Measurements from ENCODE around the gene TCF7L1.

Gene TCF7L1

GRCh38 chr2:85281553-85281952 lies 148.4 kb downstream of the TCF7L1 start (continued):
- TF ChIP-seq TSHZ2 (CRISPR knock-in tag; IDR thresholded peaks at IDR 0.05): no peak
- TF ChIP-seq PATZ1 (CRISPR knock-in tag; IDR thresholded peaks at IDR 0.05; ENCODE audit: borderline replicate concordance): no peak
- TF ChIP-seq CSDC2 (CRISPR knock-in tag; IDR thresholded peaks at IDR 0.05): no peak
- TF ChIP-seq TOX (CRISPR knock-in tag; IDR thresholded peaks at IDR 0.05; ENCODE audit: borderline replicate concordance): no peak
- no peak for TF ChIP-seq ISL1 (CRISPR knock-in tag; IDR thresholded peaks at IDR 0.05)
- no peak for TF ChIP-seq CSRNP3 (CRISPR knock-in tag; IDR thresholded peaks at IDR 0.05)

GRCh38 chr2:85282914-85283313 lies 149.7 kb downstream of the TCF7L1 start:
- TF ChIP-seq CSRNP3 (CRISPR knock-in tag; IDR thresholded peaks at IDR 0.05) (no peak), ZFP3 (CRISPR knock-in tag; IDR thresholded peaks at IDR 0.05) (no peak), ZNF565 (CRISPR knock-in tag; conservative IDR thresholded peaks at IDR 0.05; ENCODE audit: low read depth) (no peak), ZNF70 (CRISPR knock-in tag; IDR thresholded peaks at IDR 0.05) (no peak), RARB (CRISPR knock-in tag; IDR thresholded peaks at IDR 0.05) (no peak), GLIS3 (CRISPR knock-in tag; IDR thresholded peaks at IDR 0.05) (no peak), POU6F1 (CRISPR knock-in tag; IDR thresholded peaks at IDR 0.05; ENCODE audit: borderline replicate concordance, low read depth) (no peak), ISL1 (CRISPR knock-in tag; IDR thresholded peaks at IDR 0.05) (no peak)
- no peak for ATAC-seq

- ATAC-seq: no peak
- TF ChIP-seq OSR1 (CRISPR knock-in tag; IDR thresholded peaks at IDR 0.05): no peak
- TF ChIP-seq ESRRG (CRISPR knock-in tag; IDR thresholded peaks at IDR 0.05): no peak
- no peak for TF ChIP-seq GLIS3 (CRISPR knock-in tag; IDR thresholded peaks at IDR 0.05)
- TF ChIP-seq BACH2 (CRISPR knock-in tag; IDR thresholded peaks at IDR 0.05; ENCODE audit: borderline replicate concordance): no peak
- TF ChIP-seq TSHZ2 (CRISPR knock-in tag; IDR thresholded peaks at IDR 0.05): no peak
- TF ChIP-seq RARB (CRISPR knock-in tag; IDR thresholded peaks at IDR 0.05): no peak
- no peak for TF ChIP-seq CSDC2 (CRISPR knock-in tag; IDR thresholded peaks at IDR 0.05)
- no peak for TF ChIP-seq POU6F1 (CRISPR knock-in tag; IDR thresholded peaks at IDR 0.05; ENCODE audit: borderline replicate concordance, low read depth)
- no peak for TF ChIP-seq ISL1 (CRISPR knock-in tag; IDR thresholded peaks at IDR 0.05)
- TF ChIP-seq ZFP3 (CRISPR knock-in tag; IDR thresholded peaks at IDR 0.05): no peak
- no peak for TF ChIP-seq ZC3H10 (CRISPR knock-in tag; IDR thresholded peaks at IDR 0.05)
- TF ChIP-seq ZNF565 (CRISPR knock-in tag; conservative IDR thresholded peaks at IDR 0.05; ENCODE audit: low read depth): no peak
These were observed 150.4 kb downstream of the TCF7L1 start for GRCh38 chr2:85283641-85284040.

All from SK-N-SH treated with all-trans-retinoic acid at 6 μM for 48 hours (cell line).